HPDE6-E6E7 (cell line): ENCODE results near the gene CKB.

Source experiments
- DNase-seq: peaks from one replicate; pipeline ENCODE4 v3.0.0; 2011; ENCODE audit warnings: missing footprints; ENCODE audit errors: extremely low spot score

Gene CKB

DNA sequence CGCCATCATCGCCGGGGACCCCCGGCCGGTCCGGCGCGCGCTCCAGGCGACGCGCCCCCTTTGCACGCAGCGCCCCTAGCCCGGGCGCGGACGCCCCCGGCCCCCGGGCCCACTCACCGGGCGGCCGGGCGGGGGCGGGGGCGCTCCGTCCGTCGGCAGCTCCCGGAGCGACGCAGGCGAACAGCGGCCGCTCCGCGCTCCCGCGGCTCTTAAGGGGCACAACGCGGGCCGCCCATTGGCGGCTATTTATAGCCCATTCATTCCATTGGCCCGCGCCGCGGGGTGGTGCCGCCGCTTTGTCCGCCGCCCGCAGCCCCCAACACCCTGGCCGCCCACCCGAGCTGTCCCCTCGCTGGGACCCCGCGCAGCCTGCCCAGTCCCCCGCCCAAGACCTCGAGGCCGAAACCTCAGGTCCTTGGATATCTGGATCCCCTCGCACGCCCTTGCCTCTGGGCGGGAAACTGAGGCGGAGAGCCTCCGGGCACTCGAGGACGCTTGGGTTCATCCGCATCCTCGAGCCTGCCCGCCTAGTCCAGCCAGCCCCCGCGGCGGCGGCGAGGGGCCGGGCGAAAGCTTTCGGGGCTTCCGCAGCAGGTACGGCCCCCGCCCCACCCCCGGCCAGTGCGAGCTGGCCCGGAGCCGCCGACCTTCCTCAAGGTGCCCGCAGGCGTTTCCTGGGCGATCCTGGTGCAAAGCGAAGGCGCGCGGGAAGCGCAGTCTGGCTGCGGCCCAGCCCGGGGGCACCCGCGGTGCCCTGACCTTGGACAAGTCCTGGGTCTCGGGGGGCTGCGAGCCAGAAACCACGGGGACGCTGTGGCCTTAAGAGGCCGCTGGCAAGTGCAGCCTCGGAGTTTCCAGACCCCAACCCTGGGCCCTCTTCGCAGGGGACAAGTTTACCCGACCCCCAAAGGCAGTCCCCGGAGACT, at the start of gene CKB:
CKB (minus strand) TSS at position 182 of the 926 bp plus-strand sequence. CDS start 337 bp downstream, outside the sequence.
- peak; percentile 79 for DNase-seq

DNA sequence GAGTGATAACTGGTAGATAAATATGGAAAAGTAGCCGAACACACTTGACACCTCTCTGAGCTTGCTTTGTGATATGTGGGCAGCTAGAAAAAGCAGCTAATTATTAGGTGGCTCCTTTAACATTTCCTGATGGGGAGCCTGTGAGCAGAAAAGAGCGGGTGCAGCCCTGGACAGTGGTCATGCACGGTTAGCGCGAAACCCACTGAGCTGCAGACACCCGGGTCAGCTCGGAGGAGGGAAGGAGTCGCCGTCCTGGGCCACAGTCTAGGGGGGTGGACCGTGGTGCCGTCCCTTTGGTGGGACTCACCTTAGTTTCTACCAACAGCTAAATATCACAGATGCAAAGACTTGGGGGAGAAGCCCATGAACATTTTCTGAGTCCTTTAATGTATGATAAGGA, 46.8 kb upstream of the CKB start:
- DNase-seq, result no peak

DNA sequence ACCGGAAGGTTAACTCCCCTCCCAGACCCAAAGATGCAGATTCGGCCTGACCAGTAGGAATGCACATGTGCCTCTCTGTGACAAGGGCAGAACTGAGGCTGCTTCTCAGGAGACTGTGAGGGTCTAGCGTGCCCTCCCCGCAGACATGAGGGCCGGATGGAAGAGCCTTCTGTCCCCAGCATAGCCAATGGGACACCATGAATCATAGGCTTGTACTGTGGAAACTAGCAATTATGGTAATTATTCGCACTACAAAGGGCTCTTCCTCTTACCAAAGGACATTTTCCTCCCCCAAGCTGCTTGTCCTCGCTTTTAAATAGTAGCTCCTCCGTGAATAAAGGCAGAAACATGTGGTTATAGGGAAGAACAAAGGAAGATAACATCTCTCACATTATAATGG, 46.3 kb upstream of the CKB start:
- no peak for DNase-seq

DNA sequence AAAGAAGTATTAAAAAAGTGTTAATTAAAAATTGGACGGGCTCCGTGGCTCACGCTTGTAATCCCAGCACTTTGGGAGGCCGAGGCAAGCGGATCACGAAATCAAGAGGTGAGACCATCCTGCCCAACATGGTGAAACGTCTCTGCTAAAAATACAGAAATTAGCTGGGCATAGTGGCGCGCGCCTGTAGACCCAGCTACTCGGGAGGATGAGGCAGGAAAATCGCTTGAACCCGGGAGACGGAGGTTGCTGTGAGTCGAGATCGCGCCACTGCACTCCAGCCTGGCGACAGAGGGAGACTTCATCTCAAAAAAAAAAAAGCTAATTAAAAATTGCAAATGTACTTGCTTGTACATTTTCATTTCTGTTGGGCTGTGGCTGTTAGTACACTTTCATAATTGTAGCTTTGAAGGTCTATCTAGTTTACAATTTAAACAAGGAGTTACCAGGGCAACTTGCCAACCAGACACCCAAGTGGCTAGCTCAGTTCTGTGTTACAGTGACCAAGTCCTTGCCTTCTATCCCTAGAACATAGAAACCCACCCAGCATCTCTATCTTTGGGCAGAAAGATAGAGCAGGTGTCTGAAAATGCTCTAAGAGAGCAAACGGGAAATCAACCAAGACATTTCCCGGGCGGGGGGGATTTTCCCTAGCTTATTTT, 41.3 kb upstream of the CKB start:
- DNase-seq, result no peak

DNA sequence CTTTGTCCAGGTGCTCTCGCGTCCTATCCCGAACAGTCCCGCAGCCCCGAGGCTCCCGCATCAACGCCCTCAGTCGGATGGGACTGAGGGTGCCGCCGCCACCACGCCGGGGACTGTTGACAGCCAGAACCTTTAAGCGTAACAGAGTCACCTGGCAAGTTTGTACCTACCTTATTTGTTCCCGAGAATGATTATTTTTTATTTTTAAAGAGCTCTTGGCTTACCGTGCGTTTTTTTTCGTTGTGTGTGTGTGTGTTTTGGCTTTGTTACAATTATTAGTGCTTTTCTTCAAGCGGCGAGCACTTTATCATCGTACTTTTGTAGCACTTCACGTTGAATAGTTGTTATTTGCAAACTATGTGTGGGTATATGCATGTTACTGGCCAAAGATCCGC, 40.6 kb upstream of the CKB start:
- DNase-seq, result no peak

DNA sequence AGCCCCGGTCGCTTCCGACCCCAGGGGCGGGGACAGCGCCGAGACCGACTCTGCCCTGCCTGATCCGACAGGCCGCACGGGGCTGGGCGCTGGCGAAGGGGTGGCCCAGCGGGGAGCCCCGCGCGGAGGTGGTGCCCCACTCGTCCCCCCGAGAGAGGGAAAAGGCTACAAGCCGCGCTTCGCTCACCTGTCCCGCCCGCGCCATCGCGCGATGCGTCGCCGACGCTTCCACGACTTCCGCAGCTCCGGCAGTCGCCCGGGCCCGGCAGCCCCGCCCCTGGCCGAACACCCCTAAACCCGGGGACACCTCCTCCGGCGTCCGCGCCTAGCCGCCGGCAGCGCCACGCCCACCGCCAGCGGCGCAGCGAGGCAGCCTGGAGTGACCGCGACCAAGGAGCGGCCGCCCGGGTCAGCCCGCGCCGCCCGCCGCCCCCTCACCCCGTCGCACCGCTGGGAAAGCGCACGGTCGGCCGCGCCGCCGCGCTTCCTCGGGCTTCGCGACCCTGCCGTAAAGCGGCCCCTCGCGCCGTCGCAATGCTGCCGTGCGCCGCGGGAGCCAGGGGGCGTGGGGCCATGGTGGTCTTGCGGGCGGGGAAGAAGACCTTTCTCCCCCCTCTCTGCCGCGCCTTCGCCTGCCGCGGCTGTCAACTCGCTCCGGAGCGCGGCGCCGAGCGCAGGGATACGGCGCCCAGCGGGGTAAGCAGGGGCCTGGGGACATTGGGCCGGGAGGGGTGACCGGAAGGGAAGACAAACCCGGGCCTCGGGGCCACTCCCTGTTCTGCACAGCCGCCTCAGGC, 40.0 kb upstream of the CKB start, which contains the start of the genes BAG5 and COA8:
BAG5 (minus strand) TSS at position 229 of the 797 bp plus-strand sequence. CDS start 1,493 bp downstream, outside the sequence.
COA8 (plus strand) TSS at position 532 of the 797 bp plus-strand sequence; CDS start at position 574, 42 bp downstream.
- peak; percentile 82 for DNase-seq

DNA sequence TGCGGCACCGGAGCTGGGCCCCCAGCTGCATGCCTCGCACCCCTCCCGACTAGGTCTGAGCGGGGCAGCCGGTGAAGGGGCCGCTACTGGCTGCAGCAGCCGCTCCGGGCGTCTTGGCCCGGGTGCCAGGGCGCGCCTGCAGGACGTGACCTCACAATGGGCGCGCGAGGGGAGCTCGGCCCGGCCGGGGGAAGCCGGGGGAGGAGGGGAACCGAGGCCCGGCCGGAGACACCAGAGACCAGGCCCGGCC, 39.5 kb upstream of the CKB start:
- peak; percentile 62 for DNase-seq

DNA sequence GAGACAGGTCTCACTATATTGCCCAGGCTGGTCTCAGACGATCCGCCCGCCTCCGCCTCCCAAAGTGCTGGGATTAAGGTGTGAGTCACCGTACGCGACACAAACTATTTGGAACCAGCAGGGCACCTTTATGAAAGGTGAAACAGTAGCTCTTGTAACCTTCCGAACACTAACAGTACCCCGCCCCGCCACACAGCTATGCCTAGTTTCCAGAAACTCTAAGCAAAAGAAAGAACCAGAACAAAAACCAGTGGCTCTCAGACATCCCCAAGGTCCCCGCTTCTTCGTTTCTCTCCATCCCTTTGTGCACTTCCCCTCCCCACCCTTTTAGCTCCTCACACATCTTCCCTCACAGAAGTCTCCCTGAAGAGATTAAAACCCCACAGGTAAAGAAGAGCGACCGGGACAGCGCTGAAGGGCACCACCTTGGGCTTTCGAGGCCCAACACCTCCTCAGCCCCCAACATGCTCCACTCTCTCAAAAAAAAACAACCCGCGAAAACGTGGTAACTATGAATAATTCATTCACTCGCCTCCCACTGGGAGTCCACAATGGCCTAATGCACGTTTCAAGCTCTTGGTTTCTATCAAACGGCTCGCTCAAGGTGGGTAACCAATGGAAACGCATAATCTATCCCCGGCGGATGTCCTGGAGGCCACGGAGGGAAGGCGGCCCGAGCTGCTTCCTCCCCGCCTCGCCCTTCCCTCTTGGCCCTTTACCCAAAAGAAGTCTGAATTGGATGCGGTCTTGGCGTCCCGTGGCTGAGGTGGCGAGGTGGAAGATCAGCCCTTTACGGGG, 39.0 kb upstream of the CKB start:
- peak; percentile 28 for DNase-seq

DNA sequence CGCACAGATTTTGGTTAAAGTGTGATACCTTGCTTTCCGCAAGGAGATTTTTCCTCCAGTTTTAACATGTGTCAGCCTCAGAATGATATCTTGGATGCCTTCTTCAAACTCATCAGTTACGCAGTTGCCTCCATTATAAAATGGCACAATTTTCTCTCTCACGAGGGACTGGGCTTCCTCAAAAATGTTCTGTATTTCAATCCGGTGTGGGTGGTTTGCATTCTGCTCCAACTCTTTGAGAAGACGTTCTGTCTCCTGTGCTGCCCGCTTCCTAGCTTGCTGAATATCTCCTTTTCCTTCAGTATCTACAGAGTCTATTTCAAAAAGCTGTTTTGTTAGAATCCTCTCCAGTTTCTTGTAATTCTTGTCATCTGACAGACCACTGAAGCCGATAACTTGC, 38.1 kb upstream of the CKB start:
- no peak for DNase-seq

DNA sequence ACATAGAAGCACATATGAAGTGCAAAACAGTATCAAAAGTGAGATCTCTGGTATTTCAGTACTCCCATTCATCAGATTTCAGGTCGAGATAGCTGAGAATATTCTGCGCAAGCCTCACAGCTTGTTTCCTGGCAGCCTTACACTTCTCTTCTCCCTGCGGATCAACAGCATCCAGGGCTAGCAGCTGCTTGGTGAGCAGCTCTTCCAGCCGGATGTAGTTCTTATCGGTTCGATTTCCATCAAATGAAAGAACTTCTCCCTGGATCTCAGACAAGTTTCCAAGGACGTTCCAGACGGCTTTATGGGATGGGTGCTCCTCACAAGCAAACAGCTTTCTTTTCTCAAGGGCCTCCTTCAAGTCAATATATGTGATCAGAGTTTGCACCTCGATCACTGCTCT, 37.1 kb upstream of the CKB start:
- no peak for DNase-seq

DNA sequence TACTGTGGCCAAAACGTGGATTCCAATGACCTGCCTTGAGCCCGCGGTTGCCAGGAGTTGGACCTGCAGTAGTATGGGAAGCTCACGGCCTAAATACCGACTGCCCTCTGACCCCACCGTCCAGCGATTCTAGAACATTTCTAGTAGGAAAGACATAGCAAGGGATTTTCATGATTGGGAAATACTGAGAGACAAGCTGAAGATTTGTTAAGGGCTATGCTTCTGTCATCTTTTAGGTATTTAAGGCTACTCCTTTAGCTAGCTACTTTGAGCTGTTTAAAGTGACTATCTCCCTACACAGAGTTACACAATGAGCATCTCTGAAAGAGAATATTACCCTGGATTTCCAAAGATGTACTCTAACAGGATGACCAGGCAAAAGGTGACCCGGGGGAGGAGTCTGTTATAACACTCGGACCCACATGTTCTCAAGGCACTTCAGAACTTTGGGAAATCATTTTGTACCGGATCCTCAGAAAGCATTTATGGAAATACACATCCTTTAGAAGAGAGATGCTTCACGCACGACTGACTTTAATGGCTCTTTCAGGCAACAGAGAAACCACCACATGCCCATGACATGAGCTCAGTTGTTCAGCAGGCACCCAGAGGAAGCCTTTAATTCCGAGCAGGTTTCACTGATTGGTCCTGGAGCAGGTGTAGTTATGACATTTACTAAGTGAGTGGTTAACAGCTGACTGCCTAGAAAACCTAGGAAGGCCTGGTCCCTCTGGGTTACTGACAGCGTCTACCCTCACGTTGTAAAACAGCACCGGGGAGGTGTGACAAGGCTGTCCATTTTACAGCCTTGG, 35.6 kb upstream of the CKB start:
- no peak for DNase-seq

DNA sequence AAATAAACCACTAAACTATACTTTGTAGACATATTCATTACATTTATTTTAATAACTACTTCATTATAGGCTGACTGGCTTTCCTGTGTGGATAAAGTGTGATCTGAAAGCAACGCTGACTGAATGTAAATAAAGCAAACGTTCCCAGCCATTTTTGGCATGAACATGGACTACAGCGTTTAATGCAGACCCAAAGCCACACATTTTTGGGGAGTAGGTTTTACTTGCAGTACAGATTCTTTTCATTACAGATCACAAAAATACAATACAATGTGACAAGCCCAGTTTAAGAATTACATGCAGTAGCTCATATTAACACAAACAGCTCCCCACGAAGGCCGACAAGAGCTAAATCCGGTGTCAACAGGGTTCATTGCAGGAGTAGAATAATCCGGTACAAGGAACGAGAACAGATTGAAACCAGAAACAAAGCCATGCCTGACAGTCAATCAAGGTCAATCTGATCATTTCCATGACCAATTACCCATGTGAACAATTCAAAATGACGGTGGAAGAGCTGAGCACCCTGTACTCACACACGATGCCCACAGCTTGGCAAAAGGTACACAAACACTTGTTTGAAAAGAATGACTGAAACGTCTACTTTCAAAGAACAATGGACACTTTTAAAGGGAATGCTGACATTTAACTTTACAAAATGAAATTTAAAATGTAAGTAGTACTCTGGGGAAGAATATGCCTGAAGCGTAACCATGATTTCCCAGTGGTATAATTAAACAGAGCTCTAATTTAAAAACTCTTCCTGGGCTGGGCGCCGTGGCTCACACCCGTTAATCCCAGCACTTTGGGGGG, 34.5 kb upstream of the CKB start:
- no peak for DNase-seq

DNA sequence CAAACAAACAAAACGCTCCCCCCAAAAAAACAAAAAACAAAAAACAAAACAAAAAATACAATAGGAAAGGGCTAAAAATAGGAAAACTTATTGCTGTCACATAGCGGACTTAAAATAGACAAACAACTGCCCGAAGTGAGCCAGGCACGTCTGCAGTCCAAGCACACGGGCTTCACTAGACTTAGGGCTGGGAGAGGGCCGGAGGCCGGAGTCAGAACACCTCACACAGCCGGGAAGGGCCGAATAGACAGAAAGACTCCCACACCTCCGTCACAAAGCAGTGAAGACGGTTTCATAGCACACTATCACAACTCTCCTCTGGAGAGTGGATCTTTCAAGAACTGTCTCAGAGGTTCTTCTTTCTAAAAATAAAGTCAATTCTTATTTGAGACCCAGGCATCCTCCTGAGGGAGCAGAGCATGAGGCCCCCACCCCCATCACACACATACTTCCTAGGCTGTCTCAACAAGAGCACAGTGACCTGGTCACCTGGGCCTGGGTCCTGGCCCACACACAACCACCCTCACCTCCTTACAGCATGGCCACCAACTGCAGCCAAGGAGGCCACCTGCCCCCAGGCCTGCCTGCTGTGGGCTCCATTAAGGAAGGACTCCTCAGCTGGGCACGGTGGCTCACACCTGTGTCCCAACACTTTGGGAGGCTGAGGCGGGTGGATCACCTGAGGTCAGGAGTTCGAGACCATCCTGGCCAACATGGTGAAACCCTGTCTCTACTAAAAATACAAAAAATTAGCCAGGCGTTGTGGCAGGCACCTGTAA, 33.1 kb upstream of the CKB start:
- no peak for DNase-seq

DNA sequence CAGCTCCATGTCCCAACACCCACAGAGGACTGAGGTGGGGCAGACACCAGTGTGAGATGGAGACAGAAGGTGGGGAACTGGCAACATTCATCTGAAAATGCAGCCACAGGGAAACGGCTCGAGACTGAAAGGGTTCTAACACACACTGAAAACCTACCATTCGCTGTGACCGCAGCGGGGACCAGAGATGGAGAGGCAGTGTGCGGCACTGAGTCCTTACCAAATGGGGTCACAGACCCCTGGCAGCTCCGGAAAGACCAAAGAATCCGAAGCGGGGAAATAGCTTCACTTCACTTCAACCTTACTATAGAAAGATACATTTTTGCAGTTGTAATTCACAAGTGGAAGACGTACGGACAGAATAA, 30.2 kb upstream of the CKB start:
- DNase-seq, result no peak

DNA sequence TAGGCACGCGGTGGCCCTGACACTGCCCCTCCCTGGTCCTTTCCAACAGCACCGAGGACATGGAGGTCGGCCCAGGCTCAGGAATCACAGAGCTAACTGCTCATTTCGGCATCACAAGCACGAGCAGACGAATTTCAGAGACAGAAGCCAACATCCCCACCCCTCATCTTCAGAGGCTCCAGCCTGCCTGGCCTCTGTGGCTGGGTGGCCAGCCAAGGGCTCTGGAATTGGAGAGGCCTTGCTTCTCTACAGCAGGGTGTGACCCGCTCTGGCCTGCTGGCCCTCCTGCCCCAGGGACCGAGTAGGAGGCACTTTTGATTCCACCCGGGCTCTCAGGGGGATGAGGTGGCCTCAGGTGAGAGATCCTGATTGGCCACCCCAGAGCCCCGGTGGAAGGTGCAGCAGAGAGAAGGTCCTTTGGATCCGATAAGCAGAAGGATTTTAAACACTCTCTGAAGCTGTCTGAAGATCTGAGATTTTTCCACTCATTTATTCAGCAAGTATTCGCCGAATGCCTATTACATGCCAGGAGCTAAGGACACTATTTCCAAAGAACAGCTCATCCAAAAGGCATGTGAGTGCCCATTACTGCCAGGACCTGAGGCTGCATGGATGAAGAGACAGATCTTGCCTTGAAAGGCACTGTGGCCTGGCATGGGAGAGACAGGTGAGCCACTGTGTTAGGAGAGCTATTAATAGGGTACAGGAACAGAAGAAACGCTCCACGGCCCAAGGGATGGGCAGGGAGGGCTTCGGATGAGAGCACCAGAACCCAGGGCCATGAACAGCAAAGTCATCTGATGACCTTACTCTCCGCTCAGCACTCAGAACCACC, 29.6 kb upstream of the CKB start:
- no peak for DNase-seq

DNA sequence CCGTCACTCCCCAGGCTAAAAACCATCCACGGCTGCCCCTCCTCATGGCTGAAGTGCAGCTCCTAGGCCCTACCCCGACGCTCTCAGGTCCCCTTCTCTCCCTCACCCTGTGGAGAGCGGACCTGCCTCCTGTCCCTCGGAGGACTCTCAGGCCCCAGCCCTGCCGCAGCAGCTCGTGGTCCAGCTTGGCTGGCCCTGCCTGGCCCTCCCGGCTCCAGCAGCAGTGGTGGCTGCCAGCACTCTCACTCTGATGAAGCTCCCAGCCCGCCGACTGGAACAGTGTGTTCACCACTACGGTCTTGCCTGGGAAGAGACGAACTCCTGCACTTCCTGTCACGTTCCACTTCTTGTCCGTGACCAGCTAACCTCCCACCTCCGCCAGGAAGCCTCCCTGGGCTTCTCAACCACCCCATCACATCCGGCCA, 28.7 kb upstream of the CKB start:
- DNase-seq, result no peak

DNA sequence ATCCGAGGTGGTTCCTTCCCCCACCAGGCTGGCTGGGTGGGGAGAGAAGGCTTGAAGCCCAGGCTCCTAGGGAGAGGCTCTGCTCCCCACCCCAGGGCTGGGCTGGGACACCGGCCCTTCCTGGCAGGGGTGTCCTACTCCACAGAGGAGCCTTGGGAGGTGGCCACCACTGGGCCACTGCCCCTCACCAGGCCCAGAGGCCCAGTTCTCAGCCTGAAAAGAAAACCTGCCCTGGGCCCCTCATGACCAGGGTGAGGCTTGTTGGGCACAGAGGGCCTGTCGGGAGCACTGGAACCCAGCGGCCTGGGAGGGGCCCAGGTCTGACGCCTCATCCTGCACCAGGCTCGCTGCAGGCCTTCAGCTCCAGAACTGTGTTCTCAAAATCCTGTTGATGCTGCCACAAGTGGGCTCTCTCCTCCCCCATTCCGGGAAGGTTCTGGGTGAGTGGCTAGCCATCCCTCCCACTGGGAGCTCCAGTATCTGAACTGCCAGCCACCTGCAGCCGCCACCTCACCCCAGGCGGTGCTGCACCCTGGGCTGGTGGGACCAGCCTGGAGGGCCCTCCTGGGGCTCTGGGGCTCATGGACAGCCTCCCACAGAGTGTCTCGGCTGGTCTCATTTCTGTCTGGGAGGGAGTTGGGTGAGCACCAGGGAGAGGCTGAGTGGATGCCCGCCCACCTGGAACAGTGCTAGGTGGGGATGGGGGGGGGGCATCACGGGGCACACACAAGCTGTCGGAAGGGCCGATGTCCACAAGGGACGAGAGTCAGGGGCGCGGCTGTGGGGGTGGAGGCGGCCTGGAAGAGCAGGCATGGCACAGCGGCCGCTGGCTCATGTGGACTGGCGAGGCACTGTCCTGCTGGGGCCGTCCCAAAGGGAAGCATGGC, 28.1 kb upstream of the CKB start:
- DNase-seq, result no peak
